HAP-1 (cell line): Measurements from ENCODE around the gene NME3.
"Not testable (repeated sequence)": the region's sequence is repeated elsewhere in the genome, so short reads cannot be mapped to it uniquely, and the experiment has no call there.

Experiments
- DNase-seq, 2 experiments: peaks; one replicate each; pipeline ENCODE4 v3.0.0-alpha.2; 2016 to 2020; ENCODE audit warnings: low spot score in 2 of 2
- H3K27me3 ChIP-seq: fragments of 250-450 bp; sonication (Bioruptor Pico); 2 replicates; pipeline ENCODE4 v1.5.1; 2020; ENCODE audit warnings: low read depth, mild to moderate bottlenecking, moderate library complexity
- H3K36me3 ChIP-seq: fragments of 250-450 bp; sonication (Bioruptor Pico); replicated peaks from 2 replicates; pipeline ENCODE4 v1.5.1; 2020; ENCODE audit warnings: mild to moderate bottlenecking
- H3K4me1 ChIP-seq: fragments of 250-450 bp; sonication (Bioruptor Pico); 2 replicates; pipeline ENCODE4 v1.5.1; 2020; ENCODE audit warnings: mild to moderate bottlenecking
- H3K4me3 ChIP-seq: fragments of 250-450 bp; sonication (Bioruptor Pico); 2 replicates; pipeline ENCODE4 v1.5.1; 2020; ENCODE audit warnings: mild to moderate bottlenecking, moderate library complexity
- H3K9me3 ChIP-seq: fragments of 250-450 bp; sonication (Bioruptor Pico); 2 replicates; pipeline ENCODE4 v1.5.1; 2020; ENCODE audit warnings: mild to moderate bottlenecking, moderate library complexity
- in situ Hi-C: fragments of 300-500 bp; cut with MboI; formaldehyde crosslinking; loops from 3 replicates; pipeline ENCODE4 v1.14.3; 2020; ENCODE audit warnings: low sequenced_read_pairs, inconsistent platforms, mixed read lengths

Gene NME3

GRCh38 chr16:1732551-1732987 is 38.8 kb downstream of the NME3 start:
- peaks cover 14% of the 10 kb centered on the region for H3K36me3 ChIP-seq
- DNase-seq, H3K4me1 ChIP-seq, H3K4me3 ChIP-seq, H3K27me3 ChIP-seq, H3K9me3 ChIP-seq, in situ Hi-C loops: not testable (repeated sequence)

- Histone ChIP-seq H3K27me3 (no peaks in the 10 kb centered on the region), H3K4me3 (no peak overlapping the region), H3K4me1 (no peaks in the 10 kb centered on the region), H3K9me3 (no peaks in the 10 kb centered on the region), H3K36me3 (peaks cover 15% of the 10 kb centered on the region)
- no peak for DNase-seq
- in situ Hi-C loops = no loop called here
Measured at GRCh38 chr16:1732071-1732470, 39.3 kb downstream of the NME3 start.

GRCh38 chr16:1731603-1732002 is 39.7 kb downstream of the NME3 start:
- H3K4me3 ChIP-seq = no peak overlapping the region
- DNase-seq = no peak
- peaks cover 17% of the 10 kb centered on the region for H3K36me3 ChIP-seq
- in situ Hi-C loops = no loop called here
- H3K9me3 ChIP-seq = no peaks in the 10 kb centered on the region
- no peaks in the 10 kb centered on the region for H3K27me3 ChIP-seq
- no peaks in the 10 kb centered on the region for H3K4me1 ChIP-seq

DNA sequence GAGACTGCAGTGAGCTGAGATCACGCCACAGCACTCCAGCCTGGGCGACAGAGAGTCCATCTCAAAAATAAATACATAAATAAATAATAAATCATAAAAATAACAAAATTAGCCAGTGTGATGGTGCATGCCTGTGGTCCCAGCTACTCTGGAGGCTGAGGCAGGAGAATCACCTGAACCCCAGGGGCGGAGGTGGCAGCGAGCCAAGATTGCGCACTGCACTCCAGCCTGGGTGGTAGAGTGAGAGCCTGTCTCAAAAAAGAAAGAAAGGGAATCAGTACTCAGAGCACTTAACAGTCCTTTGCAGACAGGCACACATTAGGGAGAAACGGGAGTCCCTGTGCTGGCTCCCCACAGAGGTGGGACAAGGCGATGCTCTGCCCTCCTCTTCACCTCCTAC is 40.3 kb downstream of the NME3 start:
- Histone ChIP-seq H3K4me1 (no peaks in the 10 kb centered on the region), H3K27me3 (no peaks in the 10 kb centered on the region), H3K4me3 (no peak overlapping the region), H3K36me3 (peaks cover 20% of the 10 kb centered on the region), H3K9me3 (no peaks in the 10 kb centered on the region)
- DNase-seq = no peak
- in situ Hi-C loops = no loop called here

GRCh38 chr16:1729445-1729844 is 41.9 kb downstream of the NME3 start:
- H3K27me3 ChIP-seq = no peaks in the 10 kb centered on the region
- H3K9me3 ChIP-seq = no peaks in the 10 kb centered on the region
- no peak overlapping the region for H3K4me3 ChIP-seq
- H3K4me1 ChIP-seq = no peaks in the 10 kb centered on the region
- in situ Hi-C loops = no loop called here
- H3K36me3 ChIP-seq = peaks cover 28% of the 10 kb centered on the region
- no peak for DNase-seq

- in situ Hi-C loops = no loop called here
- Histone ChIP-seq H3K4me1 (no peaks in the 10 kb centered on the region), H3K36me3 (peaks cover 29% of the 10 kb centered on the region), H3K27me3 (no peaks in the 10 kb centered on the region), H3K9me3 (no peaks in the 10 kb centered on the region), H3K4me3 (no peak overlapping the region)
- no peak for DNase-seq
Measured at GRCh38 chr16:1729026-1729425, 42.3 kb downstream of the NME3 start.

- Histone ChIP-seq H3K4me1 (peaks cover 6% of the 10 kb centered on the region; the same call in 1 of the 2 replicates), H3K9me3 (no peaks in the 10 kb centered on the region), H3K27me3 (no peaks in the 10 kb centered on the region), H3K4me3 (no peak overlapping the region), H3K36me3 (peaks cover 24% of the 10 kb centered on the region)
- in situ Hi-C loops = no loop called here
- DNase-seq = no peak
Measured at GRCh38 chr16:1727651-1728624, 43.4 kb downstream of the NME3 start.

DNA sequence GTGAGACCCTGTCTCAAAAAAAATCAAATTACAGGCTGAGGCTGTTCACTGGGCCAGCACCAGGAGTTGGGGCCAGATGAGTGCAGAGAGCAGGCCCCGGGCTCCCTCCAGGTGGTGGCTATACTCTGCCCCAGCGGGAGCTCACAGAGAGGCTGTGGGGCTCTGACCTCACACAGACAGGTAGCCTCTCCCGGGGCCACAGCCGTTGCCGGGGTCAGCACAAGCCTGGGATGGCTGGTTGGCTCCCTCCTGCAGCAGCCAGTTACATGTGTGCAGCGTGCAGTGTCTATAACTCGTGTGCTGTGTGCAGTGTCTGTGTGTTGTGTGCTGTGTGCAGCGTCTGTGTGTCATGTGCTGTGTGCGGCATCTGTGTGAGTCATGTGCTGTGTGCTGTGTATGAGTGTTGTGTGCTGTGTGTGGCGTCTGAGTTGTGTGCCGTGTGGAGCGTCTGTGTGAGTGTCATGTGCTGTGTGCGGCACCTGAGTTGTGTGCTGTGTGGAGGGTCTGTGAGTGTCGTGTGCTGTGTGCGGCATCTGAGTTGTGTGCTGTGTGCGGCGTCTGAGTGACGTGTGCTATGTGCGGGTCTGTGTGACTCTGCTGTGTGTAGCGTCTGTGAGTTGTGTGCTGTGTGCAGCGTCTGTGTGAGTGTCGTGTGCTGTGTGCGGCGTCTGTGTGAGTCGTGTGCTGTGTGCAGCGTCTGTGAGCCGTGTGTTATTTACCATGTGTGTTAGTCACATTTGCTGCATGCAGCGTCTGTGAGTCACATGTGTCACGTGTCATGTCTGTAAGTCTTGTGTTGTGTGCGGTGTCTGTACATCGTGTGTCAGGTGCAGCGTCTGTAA is 44.5 kb downstream of the NME3 start:
- in situ Hi-C loops = no loop called here

GRCh38 chr16:1724491-1724890 is 46.9 kb downstream of the NME3 start:
- DNase-seq = no peak
- Histone ChIP-seq H3K4me3 (no peak overlapping the region), H3K27me3 (no peaks in the 10 kb centered on the region), H3K4me1 (peaks cover 6% of the 10 kb centered on the region; the same call in 1 of the 2 replicates), H3K9me3 (no peaks in the 10 kb centered on the region), H3K36me3 (peaks cover 24% of the 10 kb centered on the region)
- in situ Hi-C loops = no loop called here

More for the DNA sequence above, 44.5 kb downstream of the NME3 start:
- H3K27me3 ChIP-seq = no peaks in the 10 kb centered on the region
- H3K9me3 ChIP-seq = no peaks in the 10 kb centered on the region
- H3K36me3 ChIP-seq = peaks cover 24% of the 10 kb centered on the region
- peaks cover 6% of the 10 kb centered on the region; the same call in 1 of the 2 replicates for H3K4me1 ChIP-seq
- H3K4me3 ChIP-seq = no peak overlapping the region
- no peak for DNase-seq

DNA sequence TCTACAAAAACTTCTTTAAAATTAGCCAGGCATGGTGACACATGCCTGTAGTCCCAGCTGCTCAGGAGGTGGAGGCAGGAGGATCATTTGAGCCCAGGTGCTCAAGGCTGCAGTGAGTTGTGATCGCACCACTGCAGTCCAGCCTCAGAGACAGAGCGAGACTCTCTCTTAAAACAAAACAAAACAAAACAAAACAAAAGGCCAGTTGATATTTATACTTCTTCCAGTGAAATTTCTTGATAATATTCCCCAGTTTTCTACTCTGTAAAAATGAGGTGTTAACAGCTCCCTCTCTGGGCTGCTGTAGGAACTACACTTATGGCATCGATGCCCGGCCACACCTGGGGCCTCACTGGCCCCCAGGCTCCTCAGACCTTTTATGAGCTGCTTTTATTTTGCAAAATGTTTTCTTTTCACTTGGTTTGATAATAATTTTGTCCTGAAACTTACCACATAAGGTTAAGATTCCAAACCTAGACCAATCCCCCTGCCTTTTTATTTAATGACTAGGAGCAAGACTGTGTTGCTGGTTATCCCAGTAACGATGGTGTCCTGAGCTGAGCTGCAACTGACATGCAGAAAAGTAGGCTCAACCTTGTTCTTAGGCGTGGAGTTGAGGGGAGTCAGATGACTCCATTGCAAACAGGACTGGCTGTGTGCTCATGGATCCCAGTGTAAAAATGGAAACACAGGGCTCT is 47.7 kb downstream of the NME3 start:
- no peak overlapping the region for H3K4me3 ChIP-seq
- H3K36me3 ChIP-seq = peaks cover 18% of the 10 kb centered on the region
- no peaks in the 10 kb centered on the region for H3K9me3 ChIP-seq
- in situ Hi-C loops = no loop called here
- DNase-seq = peak; percentile 34 to 71
- no peaks in the 10 kb centered on the region for H3K27me3 ChIP-seq
- H3K4me1 ChIP-seq = peaks cover 6% of the 10 kb centered on the region; the same call in 1 of the 2 replicates

DNA sequence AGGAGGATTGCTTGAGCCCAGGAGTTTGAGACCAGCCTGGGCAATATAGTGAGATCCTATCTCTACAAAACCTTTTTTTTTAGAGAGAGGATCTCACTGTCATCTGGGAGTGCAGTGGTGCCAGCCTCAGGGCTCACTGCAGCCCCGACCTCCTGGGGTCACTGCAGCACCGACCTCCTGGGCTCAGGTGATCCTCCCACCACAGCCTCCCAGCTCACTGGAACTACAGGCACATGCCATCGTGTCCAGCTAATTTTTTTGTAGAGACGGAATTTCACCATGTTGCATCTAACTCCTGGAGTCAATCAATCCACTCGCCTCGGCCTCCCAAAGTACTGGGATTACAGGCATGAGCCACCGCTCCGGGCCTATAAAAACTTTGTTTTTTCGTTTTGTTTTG is 50.0 kb downstream of the NME3 start:
- no peaks in the 10 kb centered on the region for H3K27me3 ChIP-seq
- no peak for DNase-seq
- peaks cover 11% of the 10 kb centered on the region for H3K36me3 ChIP-seq
- no peak overlapping the region for H3K4me3 ChIP-seq
- peaks cover 6% of the 10 kb centered on the region; the same call in 1 of the 2 replicates for H3K4me1 ChIP-seq
- H3K9me3 ChIP-seq = no peaks in the 10 kb centered on the region
- in situ Hi-C loops = no loop called here
